ENCODE measurements around the gene SDC4.

SDC4 gene

GRCh38 chr20:45288376-45288775 is 59.8 kb downstream of the SDC4 start:
- Histone ChIP-seq H3K4me3 (no peak overlapping the region), H3K9me3 (no peaks in the 10 kb centered on the region; the same call in 1 of the 2 replicates), H3K4me1 (no peaks in the 10 kb centered on the region), H3K27me3 (ENCODE audit: low read depth) (0 out of 2 replicates have a peak, but pooled peaks cover 3% of the 10 kb centered on the region), H3K36me3 (replicated peaks) (no peaks in the 10 kb centered on the region)
- no peak for DNase-seq (ENCODE audit: low spot score in 2 of 2)
- in situ Hi-C loops (cut with MboI; ENCODE audit: low sequenced_read_pairs) = loop anchor here (25.0 kb wide), 1 partner anchor 251 kb away; no protein-coding TSS in a partner anchor

DNA sequence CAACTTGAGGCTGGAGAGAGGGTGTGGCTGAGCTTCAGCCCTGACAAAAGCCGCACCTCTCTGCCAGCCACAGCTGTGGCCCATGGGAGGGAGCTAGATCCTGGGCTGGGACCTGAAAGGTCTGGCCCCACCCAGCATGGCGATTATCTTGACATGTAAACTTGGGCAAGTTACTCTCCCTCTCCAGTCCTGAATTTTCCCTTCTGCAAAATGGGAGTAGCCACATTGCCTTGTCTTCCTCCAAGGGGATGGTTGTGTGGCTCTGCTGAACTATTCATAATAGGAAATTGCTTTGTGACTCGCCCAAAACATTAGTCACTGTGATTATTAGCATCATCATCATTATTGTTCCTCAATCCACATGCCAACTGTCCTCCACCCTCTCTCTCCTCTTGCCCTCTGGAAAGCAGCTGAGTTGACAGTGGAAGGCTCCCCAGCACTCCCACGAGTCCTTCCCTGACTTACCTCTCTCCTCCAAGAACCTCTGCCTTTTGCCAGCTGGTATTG is 64.6 kb downstream of the SDC4 start:
- peaks cover 5% of the 10 kb centered on the region; the same call in 1 of the 2 replicates for H3K27me3 ChIP-seq (ENCODE audit: low read depth)
- in situ Hi-C loops (cut with MboI; ENCODE audit: low sequenced_read_pairs) = loop anchor here (25.0 kb wide), 1 partner anchor 246 kb away; no protein-coding TSS in a partner anchor
- H3K36me3 ChIP-seq (replicated peaks) = no peaks in the 10 kb centered on the region
- H3K4me3 ChIP-seq = no peak overlapping the region
- no peak for DNase-seq (ENCODE audit: low spot score in 2 of 2)
- no peaks in the 10 kb centered on the region for H3K4me1 ChIP-seq
- no peaks in the 10 kb centered on the region; the same call in 1 of the 2 replicates for H3K9me3 ChIP-seq

DNA sequence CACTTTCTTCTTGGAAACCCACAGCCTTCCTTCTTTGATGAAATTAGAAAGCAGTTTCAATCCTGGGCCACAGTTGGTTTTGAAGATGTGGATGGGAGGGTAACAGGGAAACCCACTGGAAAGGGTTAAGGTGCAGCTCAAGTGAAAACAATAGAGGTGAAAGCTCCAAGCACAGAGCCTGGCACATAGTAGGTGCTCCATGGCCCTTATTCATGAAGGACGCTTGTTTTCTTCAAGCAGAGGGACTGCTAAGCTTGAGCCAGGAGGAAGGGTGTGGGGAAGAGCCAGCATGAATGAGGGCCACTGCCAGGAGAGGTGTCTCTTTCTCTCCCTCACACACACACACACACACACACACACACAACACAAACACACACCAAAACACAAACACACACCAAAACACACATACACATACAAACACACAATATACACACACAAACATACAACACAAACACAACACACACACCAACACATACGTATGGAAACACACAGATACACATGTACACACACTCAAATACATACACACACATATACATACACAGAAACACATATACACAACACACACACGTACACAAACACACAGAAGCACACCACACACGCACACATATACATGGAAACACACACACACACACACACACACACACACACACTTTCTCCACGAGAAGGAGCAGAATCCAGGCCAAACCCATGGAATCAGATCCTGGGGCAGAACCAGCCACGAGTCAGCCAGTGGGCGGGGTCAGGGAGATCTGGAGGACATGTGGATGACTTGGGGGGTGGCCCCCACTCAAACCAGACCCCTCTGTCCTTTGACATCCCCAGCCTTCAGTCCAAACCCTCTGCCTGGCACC is 65.3 kb downstream of the SDC4 start:
- in situ Hi-C loops (cut with MboI; ENCODE audit: low sequenced_read_pairs) = loop anchor here (25.0 kb wide), 1 partner anchor 246 kb away; no protein-coding TSS in a partner anchor
- H3K4me3 ChIP-seq = no peak overlapping the region
- H3K27me3 ChIP-seq (ENCODE audit: low read depth) = peaks cover 5% of the 10 kb centered on the region; the same call in 1 of the 2 replicates
- no peaks in the 10 kb centered on the region for H3K36me3 ChIP-seq (replicated peaks)
- H3K4me1 ChIP-seq = no peaks in the 10 kb centered on the region
- H3K9me3 ChIP-seq = no peaks in the 10 kb centered on the region; the same call in 1 of the 2 replicates
- DNase-seq (ENCODE audit: low spot score in 2 of 2) = no peak

DNA sequence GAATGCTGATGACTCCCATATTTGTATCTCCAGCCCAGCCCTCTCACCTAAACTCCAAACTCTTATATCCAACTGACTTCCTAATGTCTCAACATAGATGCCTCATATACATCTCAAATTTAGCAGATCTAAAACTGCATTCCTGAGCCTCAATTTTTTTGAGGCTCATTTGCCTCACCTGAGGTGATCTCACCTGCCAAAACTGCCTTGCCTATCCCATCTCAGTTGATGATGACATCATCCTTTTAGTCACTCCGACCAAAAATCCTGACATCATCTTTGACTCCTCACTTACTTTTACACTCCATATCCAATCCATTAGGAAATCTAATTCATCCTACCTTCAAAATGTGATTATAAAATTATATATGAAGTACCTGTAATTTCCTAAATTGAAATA is 68.2 kb downstream of the SDC4 start:
- no peak for DNase-seq (ENCODE audit: low spot score in 2 of 2)
- no peaks in the 10 kb centered on the region; the same call in 1 of the 2 replicates for H3K9me3 ChIP-seq
- in situ Hi-C loops (cut with MboI; ENCODE audit: low sequenced_read_pairs) = loop anchor here (25.0 kb wide), 1 partner anchor 243 kb away; no protein-coding TSS in a partner anchor
- peaks cover 7% of the 10 kb centered on the region for H3K27me3 ChIP-seq (ENCODE audit: low read depth)
- H3K4me1 ChIP-seq = no peaks in the 10 kb centered on the region
- H3K36me3 ChIP-seq (replicated peaks) = no peaks in the 10 kb centered on the region
- no peak overlapping the region for H3K4me3 ChIP-seq

GRCh38 chr20:45275338-45275737 is 72.9 kb downstream of the SDC4 start:
- peaks cover 12% of the 10 kb centered on the region for H3K27me3 ChIP-seq (ENCODE audit: low read depth)
- H3K4me3 ChIP-seq = no peak overlapping the region
- no peaks in the 10 kb centered on the region for H3K4me1 ChIP-seq
- in situ Hi-C loops (cut with MboI; ENCODE audit: low sequenced_read_pairs) = loop anchor here (25.0 kb wide), 1 partner anchor 238 kb away; no protein-coding TSS in a partner anchor
- H3K9me3 ChIP-seq = no peaks in the 10 kb centered on the region
- H3K36me3 ChIP-seq (replicated peaks) = no peaks in the 10 kb centered on the region
- DNase-seq (ENCODE audit: low spot score in 2 of 2) = no peak
